ENCODE data around the gene VSTM4. TPM values are rescaled to one million over a fixed set of nuclear protein-coding genes. Genes with fewer than 3 reads are reported as not detected.

Gene VSTM4
- total RNA-seq, 6 experiments from 2014 or later: 0.05 to 0.24 (median 0.14) TPM; not detected in 1

GRCh38 chr10:49119746-49120145 is 4.4 kb upstream of the VSTM4 start:
- Mint-ChIP-seq H3K36me3 (ENCODE audit: low read depth) (no peaks in the 10 kb centered on the region), H3K27ac (no peak overlapping the region), H3K27me3 (ENCODE audit: insufficient read depth) (peaks cover 44% of the 10 kb centered on the region), H3K4me1 (ENCODE audit: low read depth) (no peaks in the 10 kb centered on the region; the same call in 1 of the 2 replicates), H3K4me3 (no peak overlapping the region), H3K9me3 (no peaks in the 10 kb centered on the region)
- no peak for DNase-seq
- no peak for TF ChIP-seq CTCF (IDR thresholded peaks at IDR 0.05)

GRCh38 chr10:49118430-49119074 is 3.2 kb upstream of the VSTM4 start:
- H3K36me3 Mint-ChIP-seq (ENCODE audit: low read depth): no peaks in the 10 kb centered on the region
- H3K27me3 Mint-ChIP-seq (ENCODE audit: insufficient read depth): peaks cover 54% of the 10 kb centered on the region
- H3K9me3 Mint-ChIP-seq: no peaks in the 10 kb centered on the region
- H3K4me3 Mint-ChIP-seq: no peak overlapping the region
- TF ChIP-seq CTCF (IDR thresholded peaks at IDR 0.05): no peak
- no peak overlapping the region for H3K27ac Mint-ChIP-seq
- DNase-seq: no peak
- H3K4me1 Mint-ChIP-seq (ENCODE audit: low read depth): no peaks in the 10 kb centered on the region; the same call in 1 of the 2 replicates

GRCh38 chr10:49117376-49118070 is 2.2 kb upstream of the VSTM4 start:
- Mint-ChIP-seq H3K27me3 (ENCODE audit: insufficient read depth) (peaks cover 59% of the 10 kb centered on the region), H3K4me3 (no peak overlapping the region), H3K9me3 (no peaks in the 10 kb centered on the region), H3K27ac (no peak overlapping the region), H3K4me1 (ENCODE audit: low read depth) (no peaks in the 10 kb centered on the region; the same call in 1 of the 2 replicates), H3K36me3 (ENCODE audit: low read depth) (no peaks in the 10 kb centered on the region)
- TF ChIP-seq CTCF (IDR thresholded peaks at IDR 0.05): no peak
- DNase-seq: no peak

GRCh38 chr10:49116509-49117375 is 1.4 kb upstream of the VSTM4 start:
- Mint-ChIP-seq H3K27ac (no peak overlapping the region), H3K4me3 (no peak overlapping the region), H3K4me1 (ENCODE audit: low read depth) (no peaks in the 10 kb centered on the region; the same call in 1 of the 2 replicates), H3K27me3 (ENCODE audit: insufficient read depth) (peaks cover 61% of the 10 kb centered on the region), H3K36me3 (ENCODE audit: low read depth) (no peaks in the 10 kb centered on the region), H3K9me3 (no peaks in the 10 kb centered on the region)
- no peak for DNase-seq
- TF ChIP-seq CTCF (IDR thresholded peaks at IDR 0.05): no peak

GRCh38 chr10:49115796-49116508 is 630 bp upstream of the VSTM4 start:
- DNase-seq: no peak
- H3K9me3 Mint-ChIP-seq: no peaks in the 10 kb centered on the region
- no peak for TF ChIP-seq CTCF (IDR thresholded peaks at IDR 0.05)
- no peak overlapping the region for H3K27ac Mint-ChIP-seq
- peaks cover 64% of the 10 kb centered on the region for H3K27me3 Mint-ChIP-seq (ENCODE audit: insufficient read depth)
- H3K4me3 Mint-ChIP-seq: no peak overlapping the region
- no peaks in the 10 kb centered on the region for H3K36me3 Mint-ChIP-seq (ENCODE audit: low read depth)
- H3K4me1 Mint-ChIP-seq (ENCODE audit: low read depth): no peaks in the 10 kb centered on the region; the same call in 1 of the 2 replicates
